GM18873 (cell line): ENCODE results near the gene MYCN.
"Not testable (repeated sequence)": the region's sequence is repeated elsewhere in the genome, so short reads cannot be mapped to it uniquely, and the experiment has no call there.

Experiments
- ATAC-seq: cut with Tn5 transposase; IDR thresholded peaks from one replicate; pipeline ENCODE4 v1.9.1; 2021; ENCODE audit warnings: mild to moderate bottlenecking, moderate library complexity, moderate number of reproducible peaks; ENCODE audit not compliant: unreplicated experiment, low FRiP score

MYCN gene

GRCh38 chr2:15956751-15957736 is 16.7 kb downstream of the MYCN start:
- ATAC-seq, result no peak

DNA sequence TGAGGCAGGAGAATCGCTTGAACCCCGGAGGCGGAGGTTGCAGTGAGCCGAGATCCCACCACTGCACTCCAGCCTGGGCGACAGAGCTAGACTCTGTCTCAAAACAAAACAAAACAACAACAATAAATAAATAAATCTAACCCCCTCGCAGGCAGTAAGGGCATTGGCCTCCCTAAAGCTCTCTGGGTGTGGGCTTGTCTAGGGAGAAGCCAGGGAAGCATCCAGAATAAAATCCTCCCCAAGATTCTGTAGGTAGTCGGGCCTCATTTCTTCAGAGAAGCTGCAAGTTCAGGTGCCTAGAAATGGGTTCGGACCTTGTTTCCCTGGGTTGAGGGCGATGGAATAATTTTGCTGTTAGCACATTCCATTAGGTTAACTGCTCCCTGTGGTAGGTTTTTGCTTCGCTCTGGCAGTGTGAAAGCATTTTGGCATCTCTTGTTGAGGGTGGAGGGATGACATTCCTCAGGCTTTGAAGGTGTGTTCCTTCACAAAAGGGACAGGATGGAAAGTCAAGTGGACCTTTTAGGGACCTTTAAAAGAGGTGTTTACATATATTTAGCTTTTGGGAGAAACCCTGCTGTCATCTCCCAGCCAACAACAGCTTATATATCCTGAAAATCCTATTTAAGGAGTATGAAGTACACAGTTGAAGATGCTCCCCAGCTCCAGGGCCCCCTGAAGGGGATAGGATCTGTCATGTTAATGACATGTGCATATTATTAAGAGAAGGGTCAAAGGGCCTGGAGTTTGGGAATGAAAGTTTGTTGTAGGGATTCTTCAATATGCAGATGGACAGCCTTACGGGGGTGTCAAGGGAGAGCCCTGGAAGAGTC is 17.7 kb downstream of the MYCN start:
- ATAC-seq, result no peak

DNA sequence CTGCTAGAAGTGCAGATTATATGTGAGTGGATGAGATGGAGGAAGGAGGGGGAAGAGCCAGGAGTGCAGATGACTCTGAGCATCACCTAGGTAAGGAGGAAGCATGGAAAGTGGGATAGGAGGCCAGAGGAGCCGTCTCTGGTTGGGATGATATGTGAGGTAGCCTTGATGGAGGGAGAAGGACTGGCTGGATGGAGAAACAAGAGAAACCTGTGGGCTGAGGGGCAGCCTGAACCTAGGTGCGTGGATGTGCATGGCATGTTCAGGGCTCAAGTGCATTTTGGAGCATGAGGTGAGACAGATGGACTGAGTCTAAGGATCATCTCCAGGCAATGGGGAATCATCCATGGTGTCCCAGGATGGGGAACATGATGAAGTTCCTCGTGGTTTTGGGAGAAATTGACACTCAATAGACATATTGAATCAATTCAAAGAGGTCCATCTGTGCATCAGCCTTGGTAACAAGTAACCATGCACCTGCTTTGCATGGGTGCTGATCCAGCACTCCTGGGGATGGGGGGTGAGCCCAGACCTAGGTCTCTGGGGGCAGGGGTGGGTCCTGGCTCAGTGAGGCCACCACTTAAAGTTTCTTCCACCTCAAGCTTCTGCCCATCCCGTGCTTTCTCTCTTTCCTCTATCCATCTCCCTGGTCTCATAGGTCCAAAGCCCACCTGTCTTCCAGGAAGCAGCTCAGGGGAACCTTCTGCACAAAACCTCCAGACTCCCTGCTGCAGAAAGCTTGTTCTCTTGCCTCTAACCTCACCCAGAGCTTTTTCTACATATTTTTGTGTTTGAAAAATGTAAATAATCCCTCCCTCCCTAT is 19.2 kb downstream of the MYCN start:
- ATAC-seq, result no peak

GRCh38 chr2:15960154-15960520 is 19.8 kb downstream of the MYCN start:
- ATAC-seq, result not testable (repeated sequence)

DNA sequence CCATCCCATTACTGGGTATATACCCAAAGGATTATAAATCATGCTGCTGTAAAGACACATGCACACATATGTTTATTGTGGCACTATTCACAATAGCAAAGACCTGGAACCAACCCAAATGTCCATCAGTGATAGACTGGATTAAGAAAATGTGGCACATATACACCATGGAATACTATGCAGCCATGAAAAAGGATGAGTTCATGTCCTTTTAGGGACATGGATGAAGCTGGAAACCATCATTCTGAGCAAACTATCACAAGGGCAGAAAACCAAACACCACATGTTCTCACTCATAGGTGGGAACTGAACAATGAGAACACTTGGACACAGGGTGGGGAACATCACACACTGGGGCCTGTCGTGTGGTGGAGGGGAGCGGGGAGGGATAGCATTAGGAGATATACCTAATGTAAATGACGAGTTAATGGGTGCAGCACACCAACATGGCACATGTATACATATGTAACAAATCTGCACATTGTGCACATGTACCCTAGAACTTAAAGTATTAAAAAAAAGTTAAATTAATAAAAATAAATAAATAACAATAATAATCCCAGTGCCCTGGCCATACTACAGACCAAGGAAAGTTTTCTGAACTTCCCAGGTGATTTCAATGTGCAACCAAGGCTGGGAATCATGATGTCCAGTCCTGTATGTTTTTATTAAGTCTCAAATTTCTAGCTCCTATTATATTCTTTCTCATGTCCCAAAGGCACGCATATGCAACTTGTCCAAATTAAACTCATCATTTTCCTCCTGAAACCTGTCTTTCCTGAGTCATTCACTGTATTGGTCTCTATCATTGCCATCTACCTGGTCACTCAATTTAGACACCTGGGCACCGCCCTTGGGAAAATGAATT is 23.0 kb downstream of the MYCN start:
- not testable (repeated sequence) for ATAC-seq

DNA sequence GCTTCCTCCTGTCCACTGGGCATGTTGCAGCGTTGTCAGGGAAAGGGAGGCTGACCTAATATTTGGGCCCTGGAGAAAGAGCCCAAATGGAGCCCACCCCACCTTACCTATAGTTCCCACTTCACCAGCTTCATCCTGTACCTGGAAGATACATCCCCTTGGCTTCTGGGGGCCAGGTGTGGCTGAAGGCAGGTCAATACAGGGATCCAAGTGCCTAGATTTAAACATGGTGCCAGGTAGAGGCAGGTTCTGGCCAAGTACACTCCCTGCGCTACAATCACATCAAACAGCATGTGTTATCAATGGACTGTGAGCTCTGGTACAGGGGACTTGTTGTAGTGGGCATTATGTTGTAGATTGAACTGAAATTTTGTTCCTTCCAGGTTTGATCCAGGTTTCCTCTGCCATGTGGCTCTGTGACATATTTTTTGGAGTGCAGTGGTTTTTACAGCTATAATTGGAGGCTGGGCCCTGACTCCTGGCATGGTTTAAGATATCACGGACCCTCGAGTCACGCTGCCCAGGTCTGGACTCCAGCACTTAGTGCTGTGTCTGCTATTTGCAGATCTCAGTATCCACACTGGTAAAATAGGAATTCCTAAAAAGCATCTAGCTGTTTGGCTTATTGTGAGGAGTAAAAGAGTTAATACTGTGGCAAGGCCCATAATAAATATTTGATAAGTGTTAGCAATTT is 23.8 kb downstream of the MYCN start:
- ATAC-seq, result no peak

DNA sequence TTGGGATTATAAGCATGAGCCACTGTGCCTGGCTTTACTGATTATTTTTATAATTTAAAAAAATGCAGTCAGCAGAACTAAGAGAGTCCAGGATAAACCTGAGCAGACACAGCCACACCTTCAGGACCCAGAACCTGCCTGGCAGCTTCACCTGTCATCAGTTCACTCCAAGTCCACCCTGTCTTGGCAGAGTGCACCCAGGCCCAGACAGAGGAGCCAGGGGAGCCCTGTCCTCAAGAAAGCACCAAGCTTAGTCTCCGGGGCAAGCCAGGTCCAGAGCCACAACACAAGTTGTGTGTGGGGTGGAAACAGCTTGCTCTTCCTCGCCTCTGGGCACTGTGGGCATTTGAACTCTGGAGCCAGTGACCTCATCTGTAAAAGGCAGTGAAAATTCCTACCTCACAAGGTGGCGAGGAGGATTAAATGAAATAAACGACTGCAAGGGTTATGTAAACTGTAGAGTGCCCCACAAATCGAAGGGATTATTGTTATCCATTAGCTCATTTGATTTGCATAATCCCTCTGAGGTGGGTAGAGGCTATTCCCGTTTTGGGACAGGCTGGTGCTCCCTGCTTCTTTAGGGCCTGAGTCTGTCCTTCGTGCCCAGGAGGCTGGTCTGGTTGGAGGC is 24.7 kb downstream of the MYCN start:
- ATAC-seq, result no peak

- ATAC-seq, result no peak
Measured at GRCh38 chr2:15965564-15966019, 25.2 kb downstream of the MYCN start.

DNA sequence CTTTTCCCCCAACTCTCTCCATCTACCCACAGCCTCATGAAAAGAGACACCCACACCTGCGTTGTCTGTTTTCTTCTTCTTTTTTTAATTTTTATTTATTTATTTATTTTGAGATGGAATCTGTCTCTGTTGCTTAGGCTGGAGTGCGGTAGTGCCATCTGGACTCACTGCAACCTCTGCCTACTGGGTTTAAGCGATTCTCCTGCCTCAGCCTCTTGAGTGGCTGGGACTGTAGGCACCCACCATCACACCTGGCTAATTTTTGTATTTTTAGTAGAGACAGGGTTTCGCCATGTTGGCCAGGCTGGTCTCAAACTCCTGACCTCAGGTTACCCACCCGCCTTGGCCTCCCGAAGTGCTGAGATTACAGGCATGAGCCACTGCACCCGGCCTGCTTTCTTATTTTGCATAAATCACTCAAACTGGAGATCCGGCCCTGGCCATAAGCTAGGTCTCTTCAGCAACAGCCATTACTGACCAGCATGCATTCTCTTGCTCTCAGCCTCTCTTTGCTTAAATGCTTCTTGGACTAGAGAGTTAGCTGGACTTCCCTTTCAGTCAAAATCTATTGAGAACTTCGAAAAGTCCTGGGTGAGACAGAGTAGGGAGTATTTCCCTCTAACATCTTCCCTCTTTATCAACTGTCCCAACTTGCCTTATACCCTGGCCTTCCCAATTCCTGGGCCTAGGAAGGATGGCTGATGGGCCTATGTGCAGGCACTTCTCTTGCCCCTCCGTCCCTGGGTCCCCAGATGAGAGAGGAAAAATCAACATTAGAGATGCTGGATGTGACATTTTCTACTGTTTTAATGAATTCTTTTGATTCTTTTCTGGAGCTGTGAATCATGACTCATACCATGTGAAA is 27.3 kb downstream of the MYCN start:
- no peak for ATAC-seq

GRCh38 chr2:15968280-15969178 is 28.2 kb downstream of the MYCN start:
- ATAC-seq, result no peak

- no peak for ATAC-seq
Measured at GRCh38 chr2:15969214-15969613, 28.9 kb downstream of the MYCN start.

GRCh38 chr2:15970701-15971100 is 30.4 kb downstream of the MYCN start:
- ATAC-seq, result no peak

- no peak for ATAC-seq
Measured at GRCh38 chr2:15971351-15971750, 31.0 kb downstream of the MYCN start.

GRCh38 chr2:15971831-15972522 is 31.6 kb downstream of the MYCN start:
- no peak for ATAC-seq

- no peak for ATAC-seq
Measured at GRCh38 chr2:15973481-15974401, 33.4 kb downstream of the MYCN start.
